ENCODE results near the gene CIDEA. TPM values are rescaled to one million over a fixed set of nuclear protein-coding genes. Genes with fewer than 3 reads are reported as not detected.

The CIDEA gene
- total RNA-seq, 4 donors from 2014 or later = not detected

- no peak for TF ChIP-seq CTCF (IDR thresholded peaks at IDR 0.05)
- TF ChIP-seq POLR2A (IDR thresholded peaks at IDR 0.05) = no peak
- Histone ChIP-seq H3K9me3 (no peaks in the 10 kb centered on the region), H3K36me3 (no peaks in the 10 kb centered on the region), H3K27ac (no peak overlapping the region), H3K27me3 (no peaks in the 10 kb centered on the region), H3K4me3 (no peak overlapping the region), H3K4me1 (no peaks in the 10 kb centered on the region)
- intact Hi-C loops (cut with DNase I; ENCODE audit: low total_unique reads) = no loop called here
- DNase-seq = no peak
Measured at GRCh38 chr18:12245793-12246135, 8.4 kb upstream of the CIDEA start.

- Histone ChIP-seq H3K36me3 (no peaks in the 10 kb centered on the region), H3K9me3 (no peaks in the 10 kb centered on the region), H3K4me1 (no peaks in the 10 kb centered on the region), H3K4me3 (no peak overlapping the region), H3K27me3 (no peaks in the 10 kb centered on the region), H3K27ac (no peak overlapping the region)
- intact Hi-C loops (cut with DNase I; ENCODE audit: low total_unique reads) = no loop called here
- DNase-seq = no peak
- TF ChIP-seq CTCF (IDR thresholded peaks at IDR 0.05) = no peak
- TF ChIP-seq POLR2A (IDR thresholded peaks at IDR 0.05) = no peak
Measured at GRCh38 chr18:12246849-12247808, 7.0 kb upstream of the CIDEA start.

DNA sequence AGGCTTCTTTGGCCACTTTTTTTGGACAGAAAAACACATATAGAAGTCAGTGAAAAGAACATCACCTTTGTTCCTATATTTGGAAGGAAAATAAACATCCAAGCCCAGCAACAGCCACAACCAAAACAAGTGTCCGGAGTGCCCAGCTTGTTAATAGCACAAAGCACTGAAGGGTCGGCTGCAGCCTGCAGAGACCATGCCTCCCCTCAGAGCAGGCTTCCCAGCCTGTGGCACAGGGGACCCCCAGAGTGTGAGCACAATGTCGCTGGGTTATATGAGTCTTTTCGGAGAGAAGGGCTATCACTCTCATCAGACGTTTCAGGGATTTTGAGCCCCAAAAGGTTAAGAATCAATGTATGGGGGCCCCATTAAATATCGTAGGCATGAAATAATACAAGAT is 6.2 kb upstream of the CIDEA start:
- Histone ChIP-seq H3K9me3 (no peaks in the 10 kb centered on the region), H3K27ac (no peak overlapping the region), H3K4me1 (no peaks in the 10 kb centered on the region), H3K27me3 (no peaks in the 10 kb centered on the region), H3K36me3 (no peaks in the 10 kb centered on the region), H3K4me3 (no peak overlapping the region)
- intact Hi-C loops (cut with DNase I; ENCODE audit: low total_unique reads) = no loop called here
- no peak for DNase-seq
- TF ChIP-seq POLR2A (IDR thresholded peaks at IDR 0.05) (no peak), CTCF (IDR thresholded peaks at IDR 0.05) (no peak)

- no peaks in the 10 kb centered on the region for H3K36me3 ChIP-seq
- H3K27me3 ChIP-seq = no peaks in the 10 kb centered on the region
- DNase-seq = no peak
- TF ChIP-seq POLR2A (IDR thresholded peaks at IDR 0.05) = no peak
- no peak for TF ChIP-seq CTCF (IDR thresholded peaks at IDR 0.05)
- H3K4me3 ChIP-seq = no peak overlapping the region
- intact Hi-C loops (cut with DNase I; ENCODE audit: low total_unique reads) = no loop called here
- H3K4me1 ChIP-seq = peaks cover 0 to 8% of the 10 kb centered on the region in 2 donors
- no peaks in the 10 kb centered on the region for H3K9me3 ChIP-seq
- no peak overlapping the region for H3K27ac ChIP-seq
Measured at GRCh38 chr18:12248926-12249720, 5.0 kb upstream of the CIDEA start.

- no peak for DNase-seq
- no peak overlapping the region for H3K27ac ChIP-seq
- intact Hi-C loops (cut with DNase I; ENCODE audit: low total_unique reads) = no loop called here
- TF ChIP-seq CTCF (IDR thresholded peaks at IDR 0.05) = no peak
- TF ChIP-seq POLR2A (IDR thresholded peaks at IDR 0.05) = no peak
- peaks cover 0 to 7% of the 10 kb centered on the region in 2 donors for H3K27me3 ChIP-seq
- H3K36me3 ChIP-seq = no peaks in the 10 kb centered on the region
- no peak overlapping the region for H3K4me3 ChIP-seq
- H3K4me1 ChIP-seq = peaks cover 0 to 15% of the 10 kb centered on the region in 2 donors
- H3K9me3 ChIP-seq = no peaks in the 10 kb centered on the region
Measured at GRCh38 chr18:12251311-12251710, 2.9 kb upstream of the CIDEA start.

Measured in uterus (tissue), 4 donors.